RCC 7860 (cell line): Measurements from ENCODE around the gene PLPP6.
A peak's percentile ranks its signal among the peaks of the same experiment; 100 is the strongest.

Source experiments
- DNase-seq: peaks from one replicate; pipeline ENCODE4 v3.0.0-alpha.2; 2015; ENCODE audit warnings: low spot score
- FAIRE-seq: peaks from 2 replicates; lab custom pipeline; 2012; peaks lifted over from hg19 to GRCh38; lab: Jason Lieb, UNC

PLPP6 gene

DNA sequence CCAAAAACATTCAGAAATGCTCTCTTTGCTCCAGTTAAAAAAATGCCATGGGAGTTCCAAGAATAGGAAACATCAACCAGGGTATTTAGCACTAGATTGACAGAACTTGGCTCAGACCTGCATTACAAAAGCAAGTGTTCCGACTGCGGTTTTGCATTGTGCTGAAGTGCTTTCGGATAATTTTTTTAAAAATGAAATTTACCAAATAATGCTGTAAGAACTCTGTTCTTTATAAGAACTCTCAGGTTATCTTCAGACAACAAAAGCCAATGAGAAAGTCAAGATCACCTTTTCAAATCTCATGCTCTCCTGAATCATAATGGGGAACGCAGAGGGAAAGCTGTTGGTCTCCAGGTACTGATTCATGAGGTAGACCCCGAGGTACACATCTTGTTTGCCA lies 483 bp upstream of the PLPP6 start:
- DNase-seq (no peak), FAIRE-seq (no peak)

DNA sequence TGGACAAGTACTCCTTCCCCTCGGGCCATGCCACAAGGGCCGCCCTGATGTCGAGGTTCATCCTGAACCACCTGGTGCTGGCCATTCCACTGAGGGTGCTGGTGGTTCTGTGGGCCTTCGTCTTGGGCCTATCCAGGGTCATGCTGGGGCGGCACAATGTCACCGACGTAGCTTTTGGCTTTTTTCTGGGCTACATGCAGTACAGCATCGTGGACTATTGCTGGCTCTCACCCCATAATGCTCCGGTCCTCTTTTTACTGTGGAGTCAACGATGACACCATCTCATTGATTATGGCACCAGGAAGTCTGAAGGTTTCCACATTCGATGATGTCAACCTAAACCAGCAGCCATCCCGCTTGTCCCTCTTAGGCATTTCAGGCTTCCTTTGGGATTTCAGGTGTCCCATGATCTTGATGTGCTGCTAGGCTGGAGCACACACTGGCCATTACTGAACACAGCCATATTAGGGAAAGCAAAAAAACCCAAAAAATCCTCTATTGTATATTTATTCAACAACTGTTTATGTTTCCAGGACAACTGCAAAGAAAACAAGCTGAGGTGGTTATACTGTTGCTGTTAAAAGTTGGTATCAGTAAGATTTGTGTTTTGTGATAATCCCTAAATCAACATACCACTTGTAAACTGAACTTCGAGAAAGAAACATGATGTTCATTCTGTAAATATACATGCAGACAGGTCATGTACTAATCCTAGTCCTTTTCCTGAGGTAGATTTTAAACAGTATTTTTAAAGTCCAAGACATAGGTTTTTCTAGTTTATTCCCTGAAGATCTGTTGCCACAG lies 1.1 kb downstream of the PLPP6 start:
- FAIRE-seq (no peak), DNase-seq (no peak)

DNA sequence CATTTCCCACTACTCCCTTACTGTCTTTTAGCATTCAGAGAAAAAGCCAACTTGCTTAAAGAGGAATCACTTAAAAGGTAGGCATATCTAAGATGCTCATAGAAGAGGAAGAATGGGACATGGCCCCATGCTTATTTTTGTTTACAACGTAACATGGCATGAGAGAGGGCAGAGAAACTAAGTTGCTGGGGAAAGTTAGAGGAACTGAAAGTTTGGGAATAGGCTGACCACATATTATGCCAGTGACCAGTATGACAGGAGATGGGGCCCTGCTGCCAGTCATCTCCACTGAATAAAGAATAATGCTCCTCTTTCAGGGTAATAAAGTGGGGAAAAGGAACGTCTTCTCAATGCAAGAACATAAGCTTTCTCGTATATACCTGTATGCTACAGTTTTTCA lies 1.9 kb downstream of the PLPP6 start:
- FAIRE-seq (no peak), DNase-seq (no peak)

DNA sequence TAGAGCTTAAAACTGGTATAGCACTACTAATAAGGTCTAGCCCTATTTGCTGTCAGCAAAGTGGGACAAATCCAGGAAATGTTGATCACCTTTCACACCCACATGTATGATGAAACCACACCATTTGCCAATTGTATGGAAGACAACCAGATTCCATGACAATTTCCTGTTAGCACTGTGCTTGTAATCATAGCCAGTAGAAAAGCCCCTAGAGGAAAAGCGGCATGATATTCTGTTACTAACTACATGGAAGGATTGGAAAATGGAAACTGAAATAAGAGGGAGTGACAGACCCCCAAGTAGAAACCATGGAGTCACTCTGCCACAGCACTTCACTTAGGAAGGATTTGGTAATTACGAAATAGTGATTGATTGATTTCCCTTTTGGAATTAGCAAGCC lies 3.3 kb downstream of the PLPP6 start:
- no peak for DNase-seq
- no peak for FAIRE-seq

DNA sequence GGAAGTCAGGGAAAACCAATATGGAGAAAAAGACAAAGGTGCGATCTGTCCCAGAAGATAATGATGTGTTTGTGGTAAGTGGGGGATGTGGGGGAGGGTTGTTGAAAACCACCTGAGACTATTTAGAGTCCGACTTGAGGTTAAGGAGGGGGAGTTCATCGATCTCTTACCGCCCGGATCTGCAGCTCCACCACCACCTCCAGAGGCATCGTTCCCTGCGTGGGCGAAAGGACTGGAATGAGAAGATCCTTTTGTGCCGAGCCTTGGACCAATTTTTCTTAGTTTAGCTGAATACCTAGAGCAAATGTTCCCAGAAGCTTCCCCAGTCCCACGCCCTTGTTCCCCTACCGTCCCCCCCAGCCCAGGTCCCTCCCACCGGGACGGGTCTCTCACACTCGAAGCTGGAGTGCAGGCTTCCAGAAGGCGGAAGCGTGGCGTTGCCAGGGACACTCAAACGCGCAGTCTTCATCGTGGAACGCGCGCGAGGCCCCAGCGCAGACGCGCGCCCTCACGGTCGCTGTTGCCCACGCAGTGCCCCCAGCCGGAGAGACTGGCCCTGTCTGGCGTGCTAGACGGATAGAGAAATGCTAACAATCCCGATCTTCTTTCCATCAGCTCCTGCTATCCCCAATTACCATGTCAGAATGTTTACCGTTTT lies 4.1 kb downstream of the PLPP6 start, which contains the start of gene SPATA6L:
Gene SPATA6L (minus strand): TSS at position 439 of the 658 bp plus-strand sequence. CDS start 230 bp downstream, at position 209.
- FAIRE-seq, result no peak
- DNase-seq, result no peak

DNA sequence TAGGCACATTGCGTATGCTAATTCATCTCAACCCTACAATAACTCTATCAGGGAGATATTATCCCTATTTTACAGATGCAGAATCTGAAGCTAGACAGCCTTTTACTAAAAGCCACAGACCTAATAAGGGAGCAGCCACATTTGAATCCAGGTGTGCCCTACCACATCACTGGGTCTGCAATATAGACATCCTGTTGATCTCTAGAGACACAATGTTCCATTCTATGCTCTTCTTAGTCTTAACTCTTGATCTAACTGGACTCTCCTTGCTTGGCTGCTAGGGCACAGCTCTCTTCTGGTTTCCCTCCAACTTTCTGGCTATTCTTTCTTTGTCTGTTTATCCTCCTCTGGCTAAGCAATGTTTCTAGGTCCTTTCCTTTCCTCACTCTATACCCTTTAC lies 5.6 kb downstream of the PLPP6 start:
- no peak for FAIRE-seq
- no peak for DNase-seq

DNA sequence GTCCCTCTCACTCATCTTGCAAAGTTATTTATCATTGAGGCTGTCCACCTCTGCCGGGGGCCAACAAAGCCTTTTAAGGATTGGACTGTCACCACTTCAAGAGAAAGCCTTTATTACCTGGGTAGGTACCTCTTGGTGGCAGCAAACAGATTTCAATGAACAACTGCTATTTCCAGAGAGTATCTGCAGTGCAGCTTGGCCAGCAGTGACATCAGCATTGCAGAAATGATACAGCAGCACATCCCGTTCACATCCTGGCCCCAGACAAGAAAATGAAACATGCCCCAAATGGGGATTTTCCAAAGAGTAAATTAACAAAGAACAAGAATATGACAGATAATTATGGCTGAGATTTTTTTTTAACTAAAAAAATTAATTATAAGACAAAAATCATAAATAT lies 6.5 kb downstream of the PLPP6 start:
- no peak for FAIRE-seq
- DNase-seq, result no peak

DNA sequence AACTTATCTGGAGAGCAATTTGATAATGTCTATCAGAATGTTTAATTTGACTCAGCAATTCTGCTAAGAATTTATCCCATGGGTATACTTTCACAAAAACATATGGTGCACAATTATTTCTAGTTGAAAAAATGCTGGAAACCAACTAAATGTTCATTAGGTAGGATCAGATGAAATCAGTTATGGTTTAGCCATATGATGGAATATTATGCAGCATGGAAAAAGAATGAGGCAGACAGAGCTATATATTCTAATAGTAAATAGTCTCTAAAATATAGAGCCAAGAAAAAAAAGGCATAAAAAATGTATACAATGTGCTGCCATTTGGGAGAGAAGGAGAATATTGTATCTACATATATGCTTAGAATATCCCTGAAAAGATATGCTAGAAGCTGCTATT lies 7.8 kb downstream of the PLPP6 start:
- FAIRE-seq, result no peak
- no peak for DNase-seq

DNA sequence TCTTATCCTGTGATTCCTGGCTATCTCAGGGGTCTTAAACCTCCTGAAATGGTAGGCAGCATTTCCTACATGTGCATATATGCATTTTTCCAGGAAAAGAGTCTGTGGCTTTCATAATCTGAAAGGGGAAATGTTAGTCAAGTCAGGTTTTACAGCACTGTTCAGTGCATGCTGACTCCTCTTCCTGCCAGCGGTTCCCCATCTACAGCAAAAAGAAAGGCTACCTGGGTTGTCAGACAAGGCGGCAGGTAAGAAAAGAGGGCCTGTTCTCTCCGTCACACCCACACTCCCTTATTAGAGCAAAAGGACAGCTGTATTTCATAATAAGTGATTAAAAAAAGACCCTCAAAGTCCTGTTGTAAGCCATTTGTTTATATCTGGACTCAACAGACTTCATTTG lies 8.5 kb downstream of the PLPP6 start:
- FAIRE-seq (no peak), DNase-seq (no peak)

DNA sequence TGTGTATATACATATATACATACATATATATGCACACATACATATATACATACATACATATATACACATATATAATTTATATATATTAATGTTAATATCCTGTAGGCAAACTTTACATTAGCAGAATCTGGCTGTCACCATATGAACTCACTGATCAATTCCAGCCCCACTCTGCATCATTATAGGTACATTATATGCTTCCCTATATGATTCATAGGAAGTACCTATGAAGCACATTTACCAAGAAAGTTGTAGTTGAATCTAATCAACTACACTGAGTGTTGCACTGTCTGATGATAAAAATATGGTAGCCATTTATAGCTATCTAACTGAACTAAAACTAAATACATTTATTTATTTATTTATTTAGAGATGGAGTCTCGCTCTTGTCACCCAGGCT lies 9.6 kb downstream of the PLPP6 start:
- no peak for DNase-seq
- FAIRE-seq, result no peak

DNA sequence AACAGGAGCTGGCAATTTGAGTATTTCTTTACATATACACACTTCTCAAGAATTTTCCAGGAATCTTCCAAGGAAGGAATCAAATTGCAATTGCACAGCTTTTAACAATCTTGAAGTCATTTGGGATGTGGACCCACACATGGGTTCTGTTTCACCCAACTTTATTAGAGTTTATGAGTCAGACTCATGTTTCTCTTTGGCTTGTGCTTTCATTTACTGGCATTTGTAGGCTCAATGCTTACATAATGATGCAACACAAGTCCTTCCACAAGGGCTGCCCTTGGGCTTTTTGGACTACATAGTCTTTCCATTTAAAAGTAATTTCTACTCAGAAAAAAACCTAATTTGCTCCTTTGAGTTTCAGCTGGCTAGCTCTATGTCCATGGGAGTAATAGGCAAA lies 12.7 kb downstream of the PLPP6 start:
- DNase-seq (no peak), FAIRE-seq (no peak)

DNA sequence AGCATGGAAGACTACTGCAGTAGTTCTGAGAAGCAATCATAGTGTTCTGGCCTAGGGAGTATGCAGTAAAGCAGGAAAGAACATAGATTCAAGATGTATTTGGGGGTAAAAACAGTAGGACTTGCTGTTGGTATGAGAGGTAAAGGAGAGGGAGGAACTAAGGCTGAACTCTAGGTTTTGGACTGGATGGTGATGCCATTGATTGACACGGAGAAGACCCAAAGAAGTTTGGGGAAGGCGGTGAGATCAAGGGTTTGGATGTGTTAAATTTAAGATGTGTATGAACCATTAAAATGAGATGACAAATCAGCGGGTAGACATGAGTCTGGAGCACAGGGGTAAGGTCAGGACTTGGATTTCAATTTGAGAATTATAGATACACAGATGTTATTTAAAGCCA lies 15.3 kb downstream of the PLPP6 start:
- FAIRE-seq (no peak), DNase-seq (no peak)

DNA sequence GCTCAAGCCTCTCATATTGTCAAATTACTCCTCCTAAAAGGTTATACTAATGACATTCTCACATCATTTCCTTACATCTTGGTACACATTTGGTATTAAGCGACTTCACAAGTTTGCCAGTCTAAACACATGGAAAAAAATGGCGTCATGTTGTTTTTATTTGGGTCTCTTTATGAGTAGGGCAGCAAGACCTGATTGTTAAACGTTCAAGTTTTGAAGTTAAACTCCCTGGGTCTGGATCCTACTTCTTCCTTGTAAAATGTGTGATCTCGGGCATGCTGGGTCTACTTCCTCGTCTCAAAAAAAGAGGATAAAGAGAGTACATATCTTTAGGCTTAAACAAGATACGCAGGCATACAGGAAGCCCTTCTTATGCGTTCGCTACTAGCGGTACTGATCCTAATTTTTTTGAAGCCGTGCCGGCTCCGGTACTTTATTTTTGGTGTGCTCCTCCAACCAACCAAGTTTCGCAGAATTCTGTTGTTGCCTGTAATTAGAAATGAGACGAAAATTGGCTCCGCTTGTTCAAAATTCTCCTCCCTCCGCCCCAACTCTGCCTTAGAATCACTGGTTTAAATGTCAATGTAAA lies 16.7 kb downstream of the PLPP6 start:
- no peak for FAIRE-seq
- DNase-seq, result no peak

DNA sequence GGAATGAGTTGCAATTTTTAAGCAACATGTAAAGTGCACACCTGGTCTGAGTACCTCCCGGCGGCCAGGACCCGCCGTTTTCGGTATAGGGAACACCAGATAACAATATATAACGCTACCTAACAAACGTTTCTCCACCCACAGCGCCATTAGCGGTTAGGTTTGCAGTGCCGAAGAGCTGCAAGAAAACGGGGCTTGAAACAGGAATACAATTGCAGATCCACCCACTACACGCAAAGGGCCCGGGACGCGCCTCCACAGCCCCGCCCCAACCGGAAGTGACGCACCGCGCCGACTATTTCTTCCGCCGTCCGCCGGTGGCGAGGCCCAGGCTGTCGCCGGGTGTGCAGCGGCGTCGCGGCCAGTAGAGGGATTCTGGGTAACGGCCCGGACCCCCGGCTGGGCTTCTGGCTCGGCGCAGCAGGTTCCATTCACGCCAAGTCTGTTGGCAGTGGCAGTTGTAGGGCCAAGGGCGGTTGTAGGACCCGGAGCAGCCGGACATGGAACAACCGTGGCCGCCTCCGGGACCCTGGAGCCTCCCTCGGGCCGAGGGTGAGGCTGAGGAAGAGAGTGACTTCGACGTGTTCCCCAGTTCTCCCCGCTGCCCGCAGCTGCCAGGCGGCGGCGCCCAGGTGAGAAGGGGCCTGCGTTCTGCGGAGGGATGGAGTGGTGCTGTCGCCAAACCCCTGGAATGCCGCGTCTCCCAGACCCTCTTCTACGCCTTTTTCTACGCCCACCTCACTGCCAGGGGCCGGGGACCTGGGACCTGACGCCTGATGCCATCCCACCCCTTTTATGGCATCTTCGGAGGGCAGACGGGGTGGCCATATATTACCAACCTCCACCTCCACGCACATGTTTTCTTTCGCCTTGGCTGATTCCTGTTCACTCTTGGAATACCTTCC lies 17.4 kb downstream of the PLPP6 start, which contains the start of gene CDC37L1:
Gene CDC37L1 (plus strand): TSS at position 302 of the 905 bp plus-strand sequence. CDS start 199 bp downstream, at position 501.
- FAIRE-seq (peak; percentile 78), DNase-seq (peak; percentile 87)

DNA sequence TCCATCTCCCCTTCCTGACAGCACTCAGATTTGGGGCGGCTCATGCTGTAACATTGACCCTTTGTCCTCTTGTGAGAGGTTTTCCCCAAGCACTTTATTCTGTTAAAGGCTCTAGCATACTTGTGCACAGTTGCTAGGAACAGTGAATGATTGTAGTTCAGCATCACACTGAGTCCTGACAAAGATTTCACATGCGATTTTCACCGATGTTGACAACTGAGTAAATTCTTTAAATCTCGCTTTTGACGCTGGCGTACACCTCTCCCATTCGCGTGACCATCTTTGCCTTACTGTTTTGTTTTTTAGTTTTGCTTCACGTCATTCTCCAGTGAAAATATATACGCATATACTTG lies 18.1 kb downstream of the PLPP6 start:
- DNase-seq (no peak), FAIRE-seq (no peak)

DNA sequence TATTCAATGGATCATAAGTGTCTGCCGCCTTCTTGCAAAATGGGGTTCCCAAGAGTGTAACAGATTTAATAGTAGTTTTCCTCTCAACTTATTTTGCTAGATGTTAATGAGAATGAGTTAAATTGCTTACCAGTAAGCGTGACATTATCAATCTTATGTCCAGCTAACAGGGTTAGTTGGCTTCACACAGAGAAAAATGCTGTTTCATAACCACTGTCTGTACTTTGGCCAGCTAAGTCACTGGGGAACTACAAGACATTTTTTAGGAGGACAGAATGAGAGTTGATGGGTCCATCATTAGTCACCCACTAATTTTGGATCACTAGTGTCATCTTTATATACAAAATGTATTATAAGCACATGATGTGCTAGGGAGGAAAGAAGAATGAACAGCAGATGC lies 18.7 kb downstream of the PLPP6 start:
- no peak for DNase-seq
- FAIRE-seq, result no peak

DNA sequence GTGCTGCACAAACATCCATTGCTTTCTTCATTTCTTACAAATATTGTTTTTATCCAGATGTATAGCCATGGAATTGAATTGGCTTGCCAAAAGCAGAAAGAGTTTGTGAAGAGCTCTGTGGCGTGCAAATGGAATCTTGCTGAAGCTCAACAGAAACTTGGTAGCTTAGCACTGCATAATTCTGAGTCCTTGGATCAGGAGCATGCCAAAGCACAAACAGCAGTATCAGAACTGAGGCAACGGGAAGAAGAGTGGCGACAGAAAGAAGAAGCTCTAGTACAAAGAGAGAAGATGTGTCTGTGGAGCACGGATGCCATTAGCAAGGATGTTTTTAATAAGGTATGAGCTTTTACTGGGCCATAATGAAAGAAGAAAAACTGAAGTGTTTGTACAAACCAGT lies 22.7 kb downstream of the PLPP6 start:
- FAIRE-seq (no peak), DNase-seq (no peak)

DNA sequence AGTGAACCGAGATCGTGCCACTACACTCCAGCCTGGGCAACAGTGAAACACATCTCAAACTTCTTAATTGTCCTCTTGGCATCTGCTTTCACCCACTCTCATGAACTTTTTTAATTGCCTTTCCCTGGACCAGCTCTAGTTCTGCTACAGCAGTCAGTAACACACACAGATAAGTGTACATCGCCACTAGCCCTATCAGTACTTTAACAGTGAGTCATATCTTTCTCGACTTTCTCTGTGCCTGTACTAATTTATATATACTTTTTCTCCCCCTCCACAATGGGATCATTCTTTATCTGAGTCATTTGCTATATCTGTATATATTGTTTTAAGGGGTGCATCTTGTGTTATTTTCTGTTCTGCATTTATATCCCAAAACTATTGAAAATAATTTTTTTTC lies 24.0 kb downstream of the PLPP6 start:
- DNase-seq (no peak), FAIRE-seq (no peak)

DNA sequence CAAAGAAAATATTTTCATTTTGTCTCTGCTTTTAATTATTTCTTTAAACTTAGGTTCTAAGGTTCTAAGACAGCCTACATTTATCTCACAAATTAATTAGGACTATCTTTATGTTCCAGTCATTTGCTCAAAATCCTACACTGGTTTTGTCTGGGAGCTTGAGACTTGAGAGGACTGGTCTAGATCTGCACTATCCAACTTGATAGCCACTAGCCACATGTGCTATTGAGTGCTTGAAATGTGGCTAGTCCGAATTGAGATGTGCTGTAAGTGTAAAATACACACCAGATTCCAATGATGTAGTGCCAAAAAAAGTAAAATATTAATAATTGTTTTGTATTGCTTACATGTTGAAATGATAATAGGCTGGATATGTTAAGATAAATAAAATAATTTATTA lies 24.5 kb downstream of the PLPP6 start:
- no peak for DNase-seq
- FAIRE-seq, result no peak

DNA sequence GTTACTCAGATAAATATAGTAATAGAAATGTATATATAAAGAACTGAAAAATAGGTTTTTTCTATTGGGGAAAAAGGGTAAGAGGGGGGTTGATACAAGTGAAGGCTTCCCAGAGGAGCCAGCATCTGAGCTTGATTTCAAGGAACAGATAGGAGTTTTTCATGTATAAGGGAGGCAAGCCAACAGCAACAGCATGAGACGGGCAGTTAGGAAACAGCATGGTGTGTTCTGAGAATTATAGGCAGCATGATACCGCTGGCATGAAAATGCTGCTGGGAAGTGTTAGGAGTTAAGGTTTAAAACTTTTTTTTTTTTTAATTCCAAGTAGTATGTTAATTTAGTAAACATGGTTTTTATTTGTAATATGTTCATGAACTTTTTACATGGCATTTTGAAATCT lies 26.9 kb downstream of the PLPP6 start:
- no peak for DNase-seq
- no peak for FAIRE-seq

DNA sequence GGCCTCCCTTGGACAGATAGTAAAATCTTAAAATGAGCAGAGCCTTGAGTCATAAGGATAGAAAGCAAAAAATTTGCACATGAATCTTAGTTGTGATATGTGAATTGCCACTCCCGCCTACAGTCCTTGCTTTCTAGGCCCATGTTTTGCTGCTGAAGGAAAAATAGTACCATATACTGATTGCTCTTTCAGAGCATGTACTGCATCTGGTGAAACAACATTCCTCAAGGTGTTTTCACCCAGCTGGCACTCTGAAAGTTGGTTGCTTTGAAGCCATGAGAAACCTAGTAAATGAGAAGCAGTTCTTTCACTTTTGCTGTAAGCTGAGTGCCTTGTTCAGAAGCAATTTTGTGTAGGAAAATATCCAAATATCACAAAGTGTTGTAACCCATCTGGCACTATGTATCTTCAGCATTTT lies 27.6 kb downstream of the PLPP6 start:
- FAIRE-seq (no peak), DNase-seq (no peak)
